Stomach (tissue), 9 donors: ENCODE measurements around the gene MYL11. TPM values are rescaled to one million over a fixed set of nuclear protein-coding genes. Genes with fewer than 3 reads are reported as not detected.

Source experiments
- DNase-seq, 2 donors: peaks; one replicate each; pipeline versions ENCODE4 v3.0.0 to v3.0.0-alpha.2; 2013 to 2019
- H3K27ac ChIP-seq, 5 donors: fragments of 200-600 bp in 4 of 5; sonication (generic) in 4 of 5; one replicate each; pipeline ENCODE4 v1.5.1; 2013 to 2019; ENCODE audit warnings: mild to moderate bottlenecking in 1 of 5, moderate library complexity in 1 of 5
- H3K27me3 ChIP-seq, 3 donors: fragments of 200-600 bp; sonication (generic); one replicate each; pipeline ENCODE4 v1.5.1; 2017 to 2019; ENCODE audit warnings: mixed run types in 1 of 3
- H3K36me3 ChIP-seq, 4 donors: fragments of 200-600 bp; sonication (generic); 1 replicate in 3 of 4; 2 replicates in 1 of 4; pipeline ENCODE4 v1.5.1; 2016 to 2019
- H3K4me1 ChIP-seq, 4 donors: fragments of 200-600 bp; sonication (generic); one replicate each; pipeline ENCODE4 v1.5.1; 2016 to 2019
- H3K4me3 ChIP-seq, 4 donors: fragments of 200-600 bp; sonication (generic) in 3 of 4; one replicate each; pipeline ENCODE4 v1.5.1; 2016 to 2019; ENCODE audit warnings: mild to moderate bottlenecking in 1 of 4
- H3K9me3 ChIP-seq, 4 donors: fragments of 200-600 bp; sonication (generic); one replicate each; pipeline ENCODE4 v1.5.1; 2016 to 2019
- CTCF ChIP-seq, 7 experiments: fragments of 450-650 bp in 4 of 7; fragments of 200-600 bp in 3 of 7; sonication (generic) in 3 of 7; IDR thresholded peaks; one replicate each; pipeline ENCODE4 v1.5.1; 2016 to 2019; ENCODE audit warnings: antibody characterized with exemption in 7 of 7, control low read depth in 2 of 7, mild to moderate bottlenecking in 1 of 7
- EP300 ChIP-seq: sonication (generic); formaldehyde crosslinking; IDR thresholded peaks from one replicate; pipeline ENCODE4 v1.6.1; 2017; ENCODE audit warnings: antibody characterized with exemption
- POLR2A ChIP-seq, 4 donors: fragments of 450-650 bp; IDR thresholded peaks; one replicate each; pipeline ENCODE4 v1.6.1; 2016; ENCODE audit warnings: antibody characterized with exemption in 4 of 4, control low read depth in 2 of 4, mild to moderate bottlenecking in 1 of 4, moderate library complexity in 1 of 4
- POLR2AphosphoS5 ChIP-seq, 3 donors: sonication (generic); formaldehyde crosslinking; IDR thresholded peaks; one replicate each; pipeline ENCODE4 v1.6.1; 2016; ENCODE audit warnings: antibody characterized with exemption in 3 of 3
- WGBS, 5 donors: extraction: QIAGEN DNeasy Blood & Tissue Kit in 3 of 5; methylation state at CpG; one replicate each; pipeline versions ENCODE4 v1.1.5 to v1.1.7; 2013 to 2018; 5-methylcytosine and 5-hydroxymethylcytosine counted together
- intact Hi-C: fragments of 100-400 bp; cut with DNase I; formaldehyde crosslinking; loops from one replicate; pipeline ENCODE4 v1.15.1; 2023; ENCODE audit warnings: low total_unique reads
- polyA plus RNA-seq, 3 donors: library from polyadenylated mRNA; stranded (reverse); fragments of 200-250 nt; gene quantifications; one replicate each; pipeline ENCODE4 v1.2.3, GENCODE V29; 2013
- total RNA-seq, 5 donors: library from RNA; depleted of rRNA; stranded (reverse); fragments of >200 nt; gene quantifications; one replicate each; pipeline versions ENCODE4 v1.1.0 to v1.2.3, GENCODE V29; 2014 to 2016
- donor health status: healthy with polysubstance abuse.
- donor health status: Bipolar disorder and iron deficiency.
- donor health status: healthy.

Gene MYL11
- total and polyA plus RNA-seq, 8 donors = 1.6 to 4.7 TPM; not detected in 6

GRCh38 chr16:30382111-30382881 lies 7.7 kb downstream of the MYL11 start, which contains the start of gene SEPTIN1:
SEPTIN1 (minus strand) TSS chr16:30382561; CDS start chr16:30382542, 19 bp downstream.
- intact Hi-C loops = no loop called here
- Histone ChIP-seq H3K4me1 (peaks cover 13 to 28% (median 24%) of the 10 kb centered on the region in 4 donors), H3K9me3 (no peaks in the 10 kb centered on the region), H3K36me3 (no peaks in the 10 kb centered on the region), H3K27me3 (no peaks in the 10 kb centered on the region), H3K4me3 (peak within 1 kb of the TSS in 3 of 4 donors; percentile 9 to 32 (median 17)), H3K27ac (peak within 1 kb of the TSS in 4 of 5 donors; percentile 9 to 60 (median 40))
- TF ChIP-seq POLR2AphosphoS5 (IDR thresholded peaks at IDR 0.05) (no peak), EP300 (no peak), CTCF (IDR thresholded peaks at IDR 0.05) (no peak), POLR2A (IDR thresholded peaks at IDR 0.05) (no peak)
- 42 to 65% (median 60%) methylated on average over 8 to 12 of the region's 12 CpGs for WGBS, 5 donors
- peak in 1 of 2 donors; percentile 57 for DNase-seq

GRCh38 chr16:30383521-30383920 lies 8.9 kb downstream of the MYL11 start:
- H3K4me1 ChIP-seq = peaks cover 8 to 23% (median 20%) of the 10 kb centered on the region in 4 donors
- no peak overlapping the region for H3K4me3 ChIP-seq
- WGBS, 5 donors = 30 to 68% (median 49%) methylated on average over 2 of the region's 2 CpGs
- intact Hi-C loops = no loop called here
- peak in 1 of 2 donors; percentile 44 for DNase-seq
- TF ChIP-seq EP300 (no peak), POLR2A (IDR thresholded peaks at IDR 0.05) (no peak), POLR2AphosphoS5 (IDR thresholded peaks at IDR 0.05) (no peak)
- H3K27ac ChIP-seq = no peak overlapping the region
- H3K9me3 ChIP-seq = no peaks in the 10 kb centered on the region
- no peaks in the 10 kb centered on the region for H3K27me3 ChIP-seq
- H3K36me3 ChIP-seq = no peaks in the 10 kb centered on the region

DNA sequence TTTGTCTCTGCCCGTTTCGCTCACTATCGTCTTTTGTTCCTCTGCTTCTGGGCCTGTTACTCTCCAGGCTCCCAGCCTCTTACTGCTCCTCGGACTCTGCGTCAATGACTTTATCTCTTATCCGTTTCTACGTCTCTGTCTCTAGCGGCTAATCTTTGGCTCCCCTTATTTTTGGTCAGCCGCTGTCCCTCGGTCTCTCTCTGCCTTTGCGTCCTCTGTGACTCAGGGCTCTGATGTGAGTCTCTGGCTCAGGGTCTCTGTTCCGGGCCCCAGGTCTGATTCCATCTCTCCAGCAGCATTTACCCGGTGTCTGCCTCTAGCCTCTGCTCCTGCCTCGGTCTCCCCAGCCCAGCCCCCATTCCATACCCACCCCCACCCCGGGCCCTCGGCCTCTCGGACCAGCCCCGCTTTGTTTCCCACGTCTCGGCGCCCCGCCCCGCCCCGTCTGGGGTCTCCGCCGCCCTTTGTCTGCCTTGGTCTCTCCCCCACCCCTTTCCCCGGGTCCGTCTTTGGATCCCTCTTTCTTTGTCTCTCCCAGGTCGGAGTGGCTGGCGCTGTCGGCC lies 20.1 kb downstream of the MYL11 start:
- Histone ChIP-seq H3K27me3 (no peaks in the 10 kb centered on the region), H3K9me3 (no peaks in the 10 kb centered on the region), H3K36me3 (peaks cover 11 to 21% (median 18%) of the 10 kb centered on the region in 4 donors), H3K27ac (peak overlapping the region; percentile 71 to 89 (median 83)), H3K4me3 (peak overlapping the region; percentile 81 to 96 (median 89)), H3K4me1 (peaks cover 14 to 51% (median 28%) of the 10 kb centered on the region in 4 donors)
- TF ChIP-seq EP300 = no peak
- intact Hi-C loops = no loop called here
- 4 to 8% (median 6%) methylated on average over 29 to 31 of the region's 31 CpGs for WGBS, 5 donors
- DNase-seq = peak in 1 of 2 donors; percentile 48

- H3K4me1 ChIP-seq = peaks cover 19 to 58% (median 31%) of the 10 kb centered on the region in 4 donors
Observed at GRCh38 chr16:30395155-30395991, 20.8 kb downstream of the MYL11 start, which contains the start of gene ZNF48. ZNF48 (plus strand) TSS chr16:30395420; CDS start chr16:30395795, 375 bp downstream.

More at GRCh38 chr16:30395155-30395991, 20.8 kb downstream of the MYL11 start, which contains the start of gene ZNF48:
- 0 to 1% (median 0%) methylated on average over 30 to 103 of the region's 103 CpGs for WGBS, 5 donors
- peaks cover 11 to 21% (median 18%) of the 10 kb centered on the region in 4 donors for H3K36me3 ChIP-seq
- intact Hi-C loops = no loop called here
- H3K27me3 ChIP-seq = no peaks in the 10 kb centered on the region
- peak; percentile 88 to 98 for DNase-seq
- H3K9me3 ChIP-seq = no peaks in the 10 kb centered on the region
- peak in 2 of 7 experiments; percentile 16 to 55 for TF ChIP-seq CTCF (IDR thresholded peaks at IDR 0.05)
- TF ChIP-seq POLR2AphosphoS5 (IDR thresholded peaks at IDR 0.05) = peak; percentile 32 to 85 (median 37)
- TF ChIP-seq EP300 = no peak
- H3K27ac ChIP-seq = peak within 1 kb of the TSS; percentile 71 to 89 (median 83)
- H3K4me3 ChIP-seq = peak within 1 kb of the TSS; percentile 81 to 96 (median 89)
